Astrocyte (in vitro differentiated cells and primary cell): Measurements from ENCODE around the gene ALOX5.

Source experiments
- CTCF ChIP-seq: IDR thresholded peaks from 2 replicates; pipeline ENCODE4 v1.5.1; 2011; ENCODE audit warnings: low read depth, mild to moderate bottlenecking, inconsistent platforms, low read length, moderate library complexity; ENCODE audit not compliant: insufficient read depth
- EZH2 ChIP-seq: IDR thresholded peaks from 2 replicates; pipeline ENCODE4 v1.6.1; 2012; ENCODE audit warnings: mild to moderate bottlenecking, low read length, inconsistent platforms; ENCODE audit not compliant: insufficient read depth

GRCh38 chr10:45379891-45380540 lies 6.0 kb downstream of the ALOX5 start:
- no peak for TF ChIP-seq CTCF
- no peak for TF ChIP-seq EZH2
